Retinal pigment epithelial cell (primary cell): Measurements from ENCODE around the gene CFAP299.

Experiments
- DNase-seq: peaks from one replicate; pipeline ENCODE4 v3.0.0-alpha.2; 2010; ENCODE audit warnings: low read depth
- H3K4me3 ChIP-seq: 2 replicates; pipeline ENCODE4 v1.5.1; 2011; ENCODE audit warnings: mild to moderate bottlenecking, low read length, control low read depth, moderate library complexity
- TF ChIP-seq, protein P1 (sequence below): conservative IDR thresholded peaks from 2 replicates; pipeline ENCODE4 v1.5.1; 2011; ENCODE audit warnings: low read depth, low read length, control low read depth, inconsistent platforms

The CFAP299 gene

GRCh38 chr4:80302616-80303223 is 32.8 kb upstream of the CFAP299 start:
- TF ChIP-seq, protein P1, sequence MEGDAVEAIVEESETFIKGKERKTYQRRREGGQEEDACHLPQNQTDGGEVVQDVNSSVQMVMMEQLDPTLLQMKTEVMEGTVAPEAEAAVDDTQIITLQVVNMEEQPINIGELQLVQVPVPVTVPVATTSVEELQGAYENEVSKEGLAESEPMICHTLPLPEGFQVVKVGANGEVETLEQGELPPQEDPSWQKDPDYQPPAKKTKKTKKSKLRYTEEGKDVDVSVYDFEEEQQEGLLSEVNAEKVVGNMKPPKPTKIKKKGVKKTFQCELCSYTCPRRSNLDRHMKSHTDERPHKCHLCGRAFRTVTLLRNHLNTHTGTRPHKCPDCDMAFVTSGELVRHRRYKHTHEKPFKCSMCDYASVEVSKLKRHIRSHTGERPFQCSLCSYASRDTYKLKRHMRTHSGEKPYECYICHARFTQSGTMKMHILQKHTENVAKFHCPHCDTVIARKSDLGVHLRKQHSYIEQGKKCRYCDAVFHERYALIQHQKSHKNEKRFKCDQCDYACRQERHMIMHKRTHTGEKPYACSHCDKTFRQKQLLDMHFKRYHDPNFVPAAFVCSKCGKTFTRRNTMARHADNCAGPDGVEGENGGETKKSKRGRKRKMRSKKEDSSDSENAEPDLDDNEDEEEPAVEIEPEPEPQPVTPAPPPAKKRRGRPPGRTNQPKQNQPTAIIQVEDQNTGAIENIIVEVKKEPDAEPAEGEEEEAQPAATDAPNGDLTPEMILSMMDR: no peak
- no peak overlapping the region for H3K4me3 ChIP-seq

GRCh38 chr4:80305466-80305865 is 30.1 kb upstream of the CFAP299 start:
- TF ChIP-seq, protein P1: no peak
- DNase-seq: peak; percentile 31
- no peak overlapping the region for H3K4me3 ChIP-seq

More at GRCh38 chr4:80302616-80303223, 32.8 kb upstream of the CFAP299 start:
- no peak for DNase-seq

DNA sequence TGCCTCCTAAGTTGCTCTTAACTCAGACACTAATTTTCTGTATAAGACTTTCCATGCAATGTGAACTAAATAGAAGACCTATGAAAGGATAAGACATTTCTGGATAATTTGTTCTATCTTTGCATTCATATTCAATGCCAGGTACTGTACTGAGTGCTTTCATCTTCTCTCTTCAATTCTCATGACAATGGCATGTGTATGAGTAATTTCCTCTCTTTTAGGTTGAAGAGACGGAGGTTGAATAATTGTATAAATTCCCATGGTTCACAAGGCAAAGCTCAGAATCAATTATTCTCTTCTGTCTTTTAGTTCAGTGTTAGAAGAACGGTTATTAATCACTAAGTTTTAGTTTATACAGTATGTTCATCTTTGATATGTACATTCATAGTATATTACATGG is 29.3 kb upstream of the CFAP299 start:
- no peak overlapping the region for H3K4me3 ChIP-seq
- DNase-seq: peak; percentile 14
- TF ChIP-seq, protein P1: no peak

GRCh38 chr4:80307183-80307735 is 28.3 kb upstream of the CFAP299 start:
- TF ChIP-seq, protein P1: no peak
- DNase-seq: peak; percentile 72
- peak overlapping the region; percentile 18 for H3K4me3 ChIP-seq

- DNase-seq: peak; percentile 76
- peak overlapping the region; percentile 18 for H3K4me3 ChIP-seq
- TF ChIP-seq, protein P1: no peak
Measured at GRCh38 chr4:80307774-80308465, 27.6 kb upstream of the CFAP299 start.

GRCh38 chr4:80308466-80308822 is 27.1 kb upstream of the CFAP299 start:
- no peak for DNase-seq
- no peak overlapping the region for H3K4me3 ChIP-seq
- TF ChIP-seq, protein P1: no peak
